Lung (tissue), 12 donors: ENCODE measurements around the gene PTPRD. TPM values are rescaled to one million over a fixed set of nuclear protein-coding genes. Genes with fewer than 3 reads are reported as not detected.

Source experiments
- ATAC-seq: fragments of 200-7000 bp; cut with Tn5 transposase; one replicate; pipeline ENCODE4 v1.9.1; 2020; ENCODE audit warnings: moderate number of reproducible peaks; ENCODE audit not compliant: insufficient read depth, low FRiP score
- DNase-seq, 3 donors: peaks; one replicate each; pipeline ENCODE4 v3.0.0-alpha.2; 2013 to 2017
- H3K27ac ChIP-seq, 2 donors: one replicate each; pipeline ENCODE4 v1.5.1; 2013; ENCODE audit warnings: mild to moderate bottlenecking in 2 of 2, moderate library complexity in 2 of 2, control low read depth in 1 of 2, inconsistent platforms in 1 of 2, low read depth in 1 of 2, low read length in 1 of 2
- H3K27me3 ChIP-seq, 3 donors: one replicate each; pipeline ENCODE4 v1.5.1; 2013; ENCODE audit warnings: low read length in 2 of 3; ENCODE audit not compliant: control insufficient read depth in 3 of 3, insufficient read depth in 3 of 3
- H3K36me3 ChIP-seq, 4 donors: one replicate each; pipeline ENCODE4 v1.5.1; 2013; ENCODE audit warnings: low read length in 4 of 4, mild to moderate bottlenecking in 1 of 4, moderate library complexity in 1 of 4; ENCODE audit not compliant: control insufficient read depth in 4 of 4, insufficient read depth in 4 of 4
- H3K4me1 ChIP-seq, 5 donors: one replicate each; pipeline ENCODE4 v1.5.1; 2013; ENCODE audit warnings: low read length in 5 of 5, mild to moderate bottlenecking in 2 of 5, moderate library complexity in 1 of 5; ENCODE audit not compliant: control insufficient read depth in 5 of 5, insufficient read depth in 5 of 5
- H3K4me3 ChIP-seq: one replicate; pipeline ENCODE4 v1.5.1; 2013; ENCODE audit warnings: mild to moderate bottlenecking, control low read depth, moderate library complexity
- H3K9ac ChIP-seq, 2 donors: one replicate each; pipeline ENCODE4 v1.5.1; 2013; ENCODE audit warnings: low read length in 2 of 2, control low read depth in 1 of 2; ENCODE audit not compliant: insufficient read depth in 1 of 2
- H3K9me3 ChIP-seq, 4 donors: one replicate each; pipeline ENCODE4 v1.5.1; 2013; ENCODE audit warnings: low read length in 3 of 4, mild to moderate bottlenecking in 1 of 4, moderate library complexity in 1 of 4; ENCODE audit not compliant: control insufficient read depth in 4 of 4, insufficient read depth in 3 of 4
- CTCF ChIP-seq: IDR thresholded peaks from 2 replicates; pipeline ENCODE4 v1.5.1; 2012; ENCODE audit warnings: mild to moderate bottlenecking; ENCODE audit errors: control extremely low read depth, extremely low read depth
- WGBS, 2 donors: extraction: QIAGEN DNeasy Blood & Tissue Kit; methylation state at CpG; one replicate each; pipeline ENCODE4 v1.1.7; 2013; 5-methylcytosine and 5-hydroxymethylcytosine counted together
- polyA plus RNA-seq, 2 donors: library from polyadenylated mRNA; stranded (reverse); fragments of 200-250 nt; gene quantifications; one replicate each; pipeline ENCODE4 v1.2.1, GENCODE V29; 2013
- total RNA-seq, 2 donors: library from RNA; depleted of rRNA in 1 of 2; stranded (reverse); fragments of >200 nt in 1 of 2; gene quantifications; one replicate each; pipeline ENCODE4 v1.2.1, GENCODE V29; 2014 to 2021
- donor health status: control.
- donor health status: control.
- donor health status: Bipolar disorder and iron deficiency.
- donor health status: healthy.
- donor health status: DM: yes; HTN: yes; CAD: no.

Gene PTPRD
- total and polyA plus RNA-seq, 4 donors: 1.9 to 145 (median 13.7) TPM

DNA sequence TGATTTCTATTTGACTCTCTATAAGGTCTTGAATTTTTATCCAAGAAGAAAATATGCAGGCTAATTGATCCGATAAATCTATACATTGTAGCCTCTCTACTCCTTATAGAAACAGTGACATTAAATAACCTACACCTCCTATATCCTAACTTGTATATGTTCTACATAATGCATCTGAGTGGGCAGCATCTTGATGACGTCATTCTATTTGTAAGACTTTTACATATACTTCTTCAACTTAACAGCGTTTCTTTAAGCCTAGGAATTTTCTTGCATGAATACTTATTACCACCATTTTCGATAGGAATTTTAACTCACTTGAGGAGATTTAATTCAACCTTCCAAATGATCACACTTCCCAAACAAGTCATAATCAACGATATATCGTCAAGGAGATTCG is 869.0 kb downstream of the PTPRD start:
- H3K4me1 ChIP-seq: no peaks in the 10 kb centered on the region
- DNase-seq (no peak), ATAC-seq (no peak)
- H3K9ac ChIP-seq: no peak overlapping the region
- WGBS, 2 donors: 66 to 84% methylated on average over 7 of the region's 7 CpGs
- no peak overlapping the region for H3K4me3 ChIP-seq
- no peaks in the 10 kb centered on the region for H3K9me3 ChIP-seq
- H3K27ac ChIP-seq: no peak overlapping the region
- no peaks in the 10 kb centered on the region for H3K27me3 ChIP-seq
- no peak for TF ChIP-seq CTCF
- H3K36me3 ChIP-seq: no peaks in the 10 kb centered on the region

DNA sequence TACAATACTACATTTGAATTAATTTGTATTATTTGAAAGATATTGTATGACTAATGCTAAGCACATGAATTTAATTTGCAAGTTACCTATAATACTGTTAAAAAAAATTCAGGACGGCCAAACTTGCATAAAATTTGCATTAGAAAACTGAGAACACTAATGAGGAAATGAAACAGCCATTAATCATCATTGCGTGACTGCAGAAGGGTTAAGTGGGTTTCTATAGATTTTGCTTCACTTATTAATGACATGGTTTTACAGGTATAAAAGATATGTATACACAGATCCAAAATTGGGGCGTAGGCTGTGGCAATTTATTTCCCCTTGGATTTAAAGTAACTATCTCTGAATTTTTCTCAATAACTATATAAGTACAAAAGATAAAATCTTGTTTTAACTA is 882.6 kb downstream of the PTPRD start:
- Histone ChIP-seq H3K9ac (no peak overlapping the region), H3K4me3 (no peak overlapping the region), H3K27me3 (no peaks in the 10 kb centered on the region), H3K4me1 (no peaks in the 10 kb centered on the region), H3K27ac (no peak overlapping the region), H3K9me3 (no peaks in the 10 kb centered on the region), H3K36me3 (no peaks in the 10 kb centered on the region)
- 55 to 57% methylated on average over 3 of the region's 3 CpGs for WGBS, 2 donors
- ATAC-seq (no peak), DNase-seq (no peak)
- TF ChIP-seq CTCF: no peak

- no peak for DNase-seq
- 90 to 95% methylated on average over 2 of the region's 2 CpGs for WGBS, 2 donors
- Histone ChIP-seq H3K9ac (no peak overlapping the region), H3K36me3 (no peaks in the 10 kb centered on the region), H3K27ac (no peak overlapping the region), H3K27me3 (no peaks in the 10 kb centered on the region), H3K4me3 (no peak overlapping the region), H3K9me3 (no peaks in the 10 kb centered on the region), H3K4me1 (no peaks in the 10 kb centered on the region)
- TF ChIP-seq CTCF: no peak
- no peak for ATAC-seq
Observed at GRCh38 chr9:9729082-9729481, 883.7 kb downstream of the PTPRD start.

- no peak for ATAC-seq
- no peak overlapping the region for H3K4me3 ChIP-seq
Observed at GRCh38 chr9:9719373-9720112, 893.3 kb downstream of the PTPRD start.

More at GRCh38 chr9:9719373-9720112, 893.3 kb downstream of the PTPRD start:
- Histone ChIP-seq H3K9me3 (peaks cover 0 to 16% (median 3%) of the 10 kb centered on the region in 4 donors), H3K4me1 (no peaks in the 10 kb centered on the region), H3K9ac (no peak overlapping the region), H3K27ac (no peak overlapping the region), H3K36me3 (no peaks in the 10 kb centered on the region), H3K27me3 (no peaks in the 10 kb centered on the region)
- no peak for DNase-seq
- TF ChIP-seq CTCF: no peak
- WGBS, 2 donors: 85 to 87% methylated on average over 16 of the region's 16 CpGs
